Measurements from ENCODE around the gene FTH1. TPM values are rescaled to one million over a fixed set of nuclear protein-coding genes. Genes with fewer than 3 reads are reported as not detected.
A peak's percentile ranks its signal among the peaks of the same experiment; 100 is the strongest.

Gene FTH1
- total and polyA plus RNA-seq, 2 of the 13 experiments (the other 11 are each of a cell fraction or from before 2014, with no cell fraction given) = 607 to 760 TPM

GRCh38 chr11:61972112-61972671, 4.8 kb upstream of the FTH1 start (continued):
- TF ChIP-seq EP300 (IDR thresholded peaks at IDR 0.05; ENCODE audit: low read depth in 2 of 2, low read length in 2 of 2) (peak in 1 of 2 experiments; percentile 38; a peak in 2 of 4 replicates), EP300 (CRISPR knock-in tag; IDR thresholded peaks at IDR 0.05; ENCODE audit: borderline replicate concordance) (no peak), GATAD1 (CRISPR knock-in tag; IDR thresholded peaks at IDR 0.05) (peak; percentile 64), NONO (IDR thresholded peaks at IDR 0.05) (no peak), NONO (CRISPR knock-in tag; conservative IDR thresholded peaks at IDR 0.05) (peak; percentile 50; the same call in 1 of the 2 replicates), SALL1 (CRISPR knock-in tag; IDR thresholded peaks at IDR 0.05) (peak; percentile 13; the same call in 1 of the 2 replicates), RERE (CRISPR knock-in tag; IDR thresholded peaks at IDR 0.05; ENCODE audit: low read depth) (0 out of 2 replicates have a peak, but pooled peaks have one; percentile 21), KLF6 (CRISPR knock-in tag; IDR thresholded peaks at IDR 0.05) (peak; percentile 41), ZNF580 (CRISPR knock-in tag; IDR thresholded peaks at IDR 0.05; ENCODE audit: borderline replicate concordance, low read depth) (0 out of 2 replicates have a peak, but pooled peaks have one; percentile 11), SIX4 (CRISPR knock-in tag; IDR thresholded peaks at IDR 0.05) (0 out of 2 replicates have a peak, but pooled peaks have one; percentile 4), ZNF564 (CRISPR knock-in tag; IDR thresholded peaks at IDR 0.05) (0 out of 2 replicates have a peak, but pooled peaks have one; percentile 36), TBX2 (CRISPR knock-in tag; IDR thresholded peaks at IDR 0.05; ENCODE audit: borderline replicate concordance) (peak; percentile 86), HNRNPL (IDR thresholded peaks at IDR 0.05; ENCODE audit: low read depth, low read length) (no peak), ZNF367 (CRISPR knock-in tag; IDR thresholded peaks at IDR 0.05; ENCODE audit: borderline replicate concordance) (no peak), TMF1 (CRISPR knock-in tag; IDR thresholded peaks at IDR 0.05; ENCODE audit: low read depth) (0 out of 2 replicates have a peak, but pooled peaks have one; percentile 2), ZBTB42 (CRISPR knock-in tag; IDR thresholded peaks at IDR 0.05) (peak; percentile 76; the same call in 1 of the 2 replicates), KDM5B (CRISPR knock-in tag; IDR thresholded peaks at IDR 0.05; ENCODE audit: borderline replicate concordance) (0 out of 2 replicates have a peak, but pooled peaks have one; percentile 46), ZNF746 (CRISPR knock-in tag; IDR thresholded peaks at IDR 0.05) (peak; percentile 100), TFAP4 (IDR thresholded peaks at IDR 0.05; ENCODE audit: borderline replicate concordance, low read depth) (peak; percentile 27; the same call in 1 of the 2 replicates), POLR2A (IDR thresholded peaks at IDR 0.05; ENCODE audit: insufficient read depth in 1 of 2, low read depth in 2 of 2, low read length in 2 of 2) (peak; percentile 54 to 70; a peak in 3 of 4 replicates), TGIF2 (CRISPR knock-in tag; IDR thresholded peaks at IDR 0.05) (peak; percentile 2; the same call in 1 of the 2 replicates), ZSCAN22 (CRISPR knock-in tag; IDR thresholded peaks at IDR 0.05) (no peak), FOXJ3 (CRISPR knock-in tag; IDR thresholded peaks at IDR 0.05; ENCODE audit: borderline replicate concordance) (peak; percentile 42; the same call in 1 of the 2 replicates), NRL (CRISPR knock-in tag; IDR thresholded peaks at IDR 0.05; ENCODE audit: borderline replicate concordance) (no peak)

All from HepG2 (cell line).